RPMI8226 (cell line): ENCODE measurements around the gene GDPD5.
"Not testable (repeated sequence)": the region's sequence is repeated elsewhere in the genome, so short reads cannot be mapped to it uniquely, and the experiment has no call there.

Experiments used
- DNase-seq: peaks from one replicate; pipeline ENCODE4 v3.0.0-alpha.2; 2015

The GDPD5 gene

DNA sequence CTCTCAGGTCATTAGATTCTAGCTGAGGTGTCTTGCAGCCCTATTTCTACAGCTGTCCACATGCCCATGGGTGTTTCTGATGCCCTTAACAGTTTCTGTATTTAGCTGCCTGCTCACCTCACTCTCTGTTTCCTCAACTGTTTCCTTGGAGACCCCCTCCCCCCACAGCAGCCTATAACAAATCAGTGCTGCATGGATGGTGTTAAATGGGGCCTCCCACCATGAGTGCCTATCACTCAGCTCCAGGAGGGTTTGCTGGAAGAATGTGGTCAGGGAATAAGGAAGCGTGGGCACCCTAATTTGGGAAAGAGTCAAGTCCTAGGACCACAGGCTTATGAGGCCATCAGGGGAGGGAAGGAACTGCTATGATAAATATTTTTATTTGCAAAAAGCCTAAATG lies 101.3 kb downstream of the GDPD5 start:
- no peak for DNase-seq

DNA sequence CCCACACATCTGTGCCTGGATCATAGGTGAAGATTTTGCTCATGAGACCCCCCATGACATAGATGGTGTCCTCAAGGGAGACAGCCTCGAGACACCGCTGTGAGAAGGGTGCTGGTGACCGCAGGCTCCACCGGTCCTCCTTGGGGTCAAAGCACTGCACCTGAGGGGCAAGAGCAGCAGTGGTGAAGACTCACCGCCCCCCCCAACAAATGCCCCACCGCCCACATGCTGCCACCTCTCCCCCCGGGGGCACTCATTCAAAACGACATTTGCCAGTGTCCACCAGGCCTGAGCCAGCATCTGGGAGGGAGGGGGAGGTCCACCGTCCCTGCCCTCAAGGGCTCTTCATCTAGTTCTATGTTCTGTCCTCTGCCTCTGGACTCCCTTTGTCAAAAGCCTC lies 102.0 kb downstream of the GDPD5 start:
- no peak for DNase-seq

DNA sequence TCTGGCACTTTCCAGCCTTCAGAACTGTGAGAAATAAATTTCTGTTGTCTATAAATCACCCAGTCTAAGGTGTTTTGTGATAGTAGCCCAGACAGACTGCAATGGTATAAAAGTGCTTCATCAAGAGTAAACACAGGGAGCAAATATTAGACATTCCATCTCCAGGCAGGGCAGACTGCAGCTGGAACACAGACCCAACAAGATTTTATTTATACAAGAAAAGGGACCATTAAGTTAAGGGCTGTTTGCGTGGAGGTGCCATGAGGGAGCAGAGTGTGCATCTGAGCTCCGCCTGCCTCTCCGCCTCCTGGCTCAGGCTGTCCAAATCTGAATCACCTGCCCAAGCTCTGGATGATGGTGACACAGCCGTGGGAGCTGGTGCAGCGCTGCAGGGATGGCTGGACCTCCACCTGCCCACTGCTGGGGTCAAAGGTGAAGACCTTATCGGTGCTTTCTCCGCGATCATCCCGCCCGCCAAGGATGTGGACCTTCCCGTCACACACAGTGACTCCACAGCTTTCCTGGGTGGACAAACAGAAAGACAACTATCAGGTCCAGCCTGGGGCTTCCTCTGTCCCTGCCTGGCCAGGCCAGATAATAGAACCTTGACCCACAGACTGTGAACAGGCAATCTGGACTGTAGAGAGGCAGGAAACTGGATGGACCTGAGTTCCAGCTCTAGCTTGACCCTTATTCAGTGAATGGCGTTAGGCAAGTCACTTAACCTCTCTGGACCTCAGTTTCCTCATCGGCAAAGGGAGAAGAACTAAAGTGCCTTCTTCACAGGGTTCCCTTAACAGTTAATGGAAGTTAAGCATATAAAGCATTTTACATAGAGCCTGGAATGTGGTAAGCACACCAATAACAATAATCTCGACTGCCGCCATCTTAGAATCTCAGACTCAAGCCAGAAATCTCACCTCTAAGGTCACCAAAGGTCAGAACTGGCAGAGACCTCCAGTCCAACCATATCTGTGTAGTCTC lies 103.2 kb downstream of the GDPD5 start:
- DNase-seq = no peak

DNA sequence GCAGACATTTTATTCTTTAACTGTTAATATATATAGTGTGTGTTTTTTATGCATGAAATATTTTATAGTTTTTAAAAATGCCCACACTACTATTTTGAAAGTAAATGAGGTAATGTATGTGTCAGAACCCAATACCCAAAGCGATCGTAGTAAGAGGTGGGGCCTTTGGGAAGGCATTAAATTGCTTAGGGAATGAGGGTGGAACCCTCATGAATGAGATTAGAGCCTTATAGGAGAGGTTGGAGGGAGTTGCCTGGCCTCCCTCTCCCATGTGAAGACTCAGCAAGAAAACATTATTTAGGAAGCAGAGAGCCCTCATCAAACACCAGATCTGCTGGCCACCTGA lies 103.9 kb downstream of the GDPD5 start:
- DNase-seq = no peak

DNA sequence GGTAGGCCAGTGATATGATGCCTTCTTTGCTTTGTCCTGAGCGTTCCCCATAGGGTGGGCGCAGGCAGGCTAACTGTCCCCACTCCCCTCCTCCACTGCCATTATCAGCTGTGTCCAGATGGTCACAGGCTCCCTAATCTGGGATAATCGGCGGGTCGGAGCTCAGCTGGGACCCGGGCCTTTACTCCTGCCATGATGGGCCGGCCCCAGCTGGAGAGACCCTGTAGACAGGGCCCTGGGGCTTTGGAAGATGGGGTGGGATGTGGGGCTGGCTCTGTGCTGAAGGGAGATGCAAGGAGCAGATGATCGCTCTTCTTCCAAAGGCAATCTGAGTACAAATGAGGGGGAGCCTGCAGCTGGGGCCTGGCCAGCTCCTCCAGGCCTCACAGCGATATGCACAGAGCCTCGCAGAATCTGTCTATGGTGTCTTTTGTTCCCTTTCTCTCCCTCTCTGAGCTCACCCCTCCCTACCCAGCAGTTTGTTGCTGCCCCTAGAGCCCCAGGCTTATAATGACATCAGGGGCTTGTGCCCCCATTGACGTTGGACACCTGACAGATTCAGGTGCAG lies 104.6 kb downstream of the GDPD5 start:
- DNase-seq = no peak

DNA sequence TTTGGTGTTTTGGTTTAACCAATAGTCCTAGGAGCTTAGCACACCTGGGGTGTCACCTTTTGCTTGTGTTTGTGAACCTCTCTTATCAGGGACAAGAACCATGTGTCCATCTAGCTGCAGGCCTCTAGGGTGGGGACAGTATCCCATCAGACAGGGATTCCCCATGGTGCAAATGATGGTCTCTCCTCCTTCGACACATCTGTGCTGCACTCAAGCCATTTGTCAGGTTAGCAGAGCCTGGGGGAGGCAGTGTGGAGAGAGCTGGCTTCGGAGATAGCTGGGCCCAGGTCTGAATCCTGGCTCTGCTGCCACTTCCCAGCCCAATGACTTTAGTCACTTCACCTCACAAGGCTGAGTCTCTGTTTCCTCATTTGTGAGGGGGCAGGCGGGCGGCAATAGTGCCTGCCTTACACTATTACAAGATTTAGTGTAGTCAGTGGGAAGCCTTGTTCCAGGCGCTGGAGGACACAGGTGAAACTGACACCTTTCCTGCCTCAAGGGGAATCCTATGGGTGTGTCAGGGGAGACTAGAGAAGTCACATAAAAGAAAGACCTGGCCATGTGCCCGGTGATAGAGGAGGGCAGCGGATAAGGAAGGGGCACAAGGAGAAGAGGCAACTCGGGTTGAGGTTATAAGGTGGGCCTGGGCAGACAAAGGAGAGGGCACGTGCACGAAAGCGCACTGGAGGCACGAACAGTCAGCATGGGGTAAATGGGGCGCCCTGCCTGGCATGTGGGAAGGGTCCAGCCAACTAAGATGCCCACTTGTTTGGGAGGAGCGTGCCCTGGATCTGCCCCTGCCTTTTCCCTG lies 105.3 kb downstream of the GDPD5 start:
- no peak for DNase-seq

DNA sequence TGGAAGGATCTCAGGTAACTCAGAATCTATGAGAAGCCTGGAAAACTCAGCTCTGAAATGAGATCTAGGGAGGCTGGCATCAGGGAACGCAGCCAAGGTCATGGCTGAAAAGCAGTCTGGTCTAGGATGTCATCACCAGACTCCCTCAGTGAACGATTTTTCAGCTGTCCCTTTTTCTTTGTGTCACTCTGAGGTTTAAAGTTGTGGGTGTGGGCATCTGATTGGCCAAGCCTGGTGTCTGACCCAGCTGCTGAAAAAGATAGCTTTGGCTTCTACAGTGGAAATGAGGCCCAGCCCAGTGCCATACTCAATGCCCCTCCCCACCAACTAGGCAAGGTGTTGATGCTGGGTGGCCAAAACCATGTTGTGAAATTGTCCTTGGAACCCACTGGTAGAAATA lies 111.9 kb downstream of the GDPD5 start:
- no peak for DNase-seq

DNA sequence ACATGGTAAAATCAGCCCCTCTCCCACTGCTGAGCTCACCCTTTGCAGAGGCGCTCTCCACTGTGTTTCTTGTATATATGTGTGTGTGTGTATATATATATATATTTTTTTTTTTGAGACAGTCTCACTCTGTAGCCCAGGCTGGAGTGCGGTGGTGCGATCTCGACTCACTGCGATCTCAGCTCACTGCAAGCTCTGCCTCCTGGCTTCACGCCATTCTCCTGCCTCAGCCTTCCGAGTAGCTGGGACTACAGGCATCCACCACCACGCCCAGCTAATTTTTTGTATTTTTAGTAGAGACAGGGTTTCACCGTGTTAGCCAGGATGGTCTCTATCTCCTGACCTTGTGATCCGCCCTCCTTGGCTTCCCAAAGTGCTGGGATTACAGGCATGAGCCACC lies 112.6 kb downstream of the GDPD5 start:
- DNase-seq = not testable (repeated sequence)

DNA sequence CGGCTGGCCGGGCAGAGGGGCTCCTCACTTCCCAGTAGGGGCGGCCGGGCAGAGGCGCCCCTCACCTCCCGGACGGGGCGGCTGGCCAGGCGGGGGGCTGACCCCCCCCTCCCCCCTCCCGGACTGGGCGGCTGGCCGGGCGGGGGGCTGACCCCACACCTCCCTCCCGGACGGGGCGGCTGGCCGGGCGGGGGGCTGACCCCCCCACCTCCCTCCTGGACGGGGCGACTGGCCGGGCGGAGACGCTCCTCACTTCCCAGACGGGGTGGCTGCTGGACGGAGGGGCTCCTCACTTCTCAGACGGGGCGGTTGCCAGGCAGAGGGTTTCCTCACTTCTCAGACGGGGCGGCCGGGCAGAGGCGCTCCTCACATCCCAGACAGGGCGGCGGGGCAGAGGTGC lies 115.8 kb downstream of the GDPD5 start:
- not testable (repeated sequence) for DNase-seq

DNA sequence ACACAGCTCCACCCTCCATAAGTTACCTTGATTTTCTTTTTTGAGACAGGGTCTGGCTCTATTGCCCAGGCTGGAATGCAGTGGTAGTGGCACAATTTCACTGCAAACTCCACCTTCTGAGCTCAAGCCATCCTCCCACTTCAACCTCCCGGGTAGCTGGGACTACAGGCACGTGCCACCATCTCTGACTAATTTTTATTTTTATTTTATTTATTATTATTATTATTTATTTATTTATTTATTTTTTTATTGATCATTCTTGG lies 116.9 kb downstream of the GDPD5 start:
- no peak for DNase-seq

DNA sequence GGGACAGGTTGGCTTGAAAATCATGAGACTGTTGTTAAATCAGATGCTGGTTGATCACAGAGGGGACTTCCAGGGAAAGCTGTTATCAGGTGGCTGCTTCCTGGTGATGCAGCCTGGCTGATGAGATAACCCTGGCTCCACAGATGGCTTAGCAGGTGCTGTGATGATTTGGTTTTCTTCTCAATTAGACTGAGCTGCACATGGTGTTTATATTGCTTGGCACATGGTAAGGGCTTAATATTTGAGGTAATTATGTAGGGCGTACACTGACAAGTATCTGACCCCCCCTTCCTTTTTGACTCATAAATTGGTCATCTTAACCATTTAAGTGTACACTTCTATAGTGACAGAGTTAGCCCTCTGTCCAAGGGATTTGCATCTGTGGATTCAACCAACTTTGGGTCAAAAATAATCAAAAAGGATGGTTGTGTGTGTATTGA lies 119.4 kb downstream of the GDPD5 start:
- no peak for DNase-seq

DNA sequence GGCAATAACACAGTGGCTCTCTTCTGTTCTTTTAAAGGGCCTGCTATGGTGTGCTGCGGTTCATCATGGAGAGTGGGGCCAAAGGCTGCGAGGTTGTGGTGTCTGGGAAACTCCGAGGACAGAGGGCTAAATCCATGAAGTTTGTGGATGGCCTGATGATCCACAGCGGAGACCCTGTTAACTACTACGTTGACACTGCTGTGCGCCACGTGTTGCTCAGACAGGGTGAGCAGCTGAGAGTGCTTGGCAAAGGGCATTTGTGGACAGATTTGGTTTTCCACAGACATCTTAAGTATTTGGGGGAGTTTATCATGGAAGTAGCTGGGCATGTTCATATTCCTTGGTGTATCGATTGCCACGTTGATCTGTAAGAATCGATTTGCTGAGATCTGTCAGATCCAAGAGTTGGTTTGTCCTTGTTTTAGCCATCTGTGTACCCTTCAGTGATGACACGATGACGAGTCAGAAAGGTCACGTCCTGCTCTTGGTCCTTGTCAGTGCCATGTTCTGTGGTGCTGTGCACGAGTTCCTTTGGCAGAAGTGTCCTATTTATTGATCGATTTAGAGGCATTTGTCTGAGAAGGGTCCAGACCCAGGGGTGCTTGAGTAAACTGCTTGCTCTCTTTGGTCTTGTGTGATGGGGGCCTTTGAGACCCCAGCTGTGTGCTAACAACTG lies 121.6 kb downstream of the GDPD5 start:
- no peak for DNase-seq

DNA sequence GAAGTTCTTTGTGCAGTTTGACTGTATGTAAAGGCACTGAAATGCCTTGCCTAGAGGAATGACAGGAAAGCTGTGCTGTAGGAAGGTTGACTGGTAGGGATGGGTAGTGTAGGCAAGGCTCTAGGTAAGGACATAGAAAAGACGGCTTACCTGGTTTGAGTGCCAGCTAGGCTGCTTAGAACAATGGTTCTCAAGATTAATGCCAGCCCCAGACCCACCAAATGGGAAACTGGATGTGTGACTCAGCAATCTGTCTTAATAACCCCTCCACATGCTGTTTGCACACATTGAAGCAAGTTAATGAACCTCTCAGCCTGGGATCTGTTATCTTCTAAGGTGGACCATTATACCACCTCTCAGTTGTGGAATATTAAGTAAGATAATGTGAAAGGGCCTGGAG lies 122.7 kb downstream of the GDPD5 start:
- DNase-seq = no peak

DNA sequence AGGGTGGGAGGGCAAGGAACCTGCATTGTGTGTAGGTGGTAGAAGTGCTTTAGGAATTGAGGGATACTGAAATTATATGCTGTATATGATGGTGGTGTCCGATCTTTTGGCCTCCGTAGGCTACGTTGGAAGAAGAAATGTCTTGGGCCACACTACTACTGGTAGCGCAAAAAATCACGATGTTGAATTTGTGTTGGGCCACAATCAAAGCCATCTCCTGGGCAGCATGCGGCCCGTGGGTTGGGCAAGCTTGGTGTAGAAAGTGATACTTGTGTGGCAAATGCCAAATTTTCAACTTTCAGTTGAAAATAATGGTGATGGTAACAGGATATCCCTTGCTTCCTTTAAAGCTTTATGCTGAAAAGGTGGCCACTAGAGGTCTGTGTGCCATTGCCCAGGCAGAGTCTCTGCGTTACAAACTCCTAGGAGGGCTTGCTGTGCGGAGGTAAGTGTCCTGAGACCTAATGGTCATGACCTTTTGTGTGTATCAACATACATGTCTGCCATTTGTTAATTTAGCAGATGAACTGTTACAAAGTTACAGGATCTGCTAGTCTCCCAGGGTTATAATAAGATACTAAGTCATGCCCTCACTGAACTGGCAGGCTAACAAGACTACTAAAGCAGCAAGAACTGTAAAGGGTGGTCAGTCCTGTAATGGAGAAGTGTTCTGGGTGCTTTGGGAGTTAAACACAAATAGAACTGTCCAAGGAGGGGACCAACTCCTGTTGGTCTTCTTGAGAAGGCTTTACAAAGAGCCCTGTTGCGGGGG lies 123.6 kb downstream of the GDPD5 start:
- no peak for DNase-seq

DNA sequence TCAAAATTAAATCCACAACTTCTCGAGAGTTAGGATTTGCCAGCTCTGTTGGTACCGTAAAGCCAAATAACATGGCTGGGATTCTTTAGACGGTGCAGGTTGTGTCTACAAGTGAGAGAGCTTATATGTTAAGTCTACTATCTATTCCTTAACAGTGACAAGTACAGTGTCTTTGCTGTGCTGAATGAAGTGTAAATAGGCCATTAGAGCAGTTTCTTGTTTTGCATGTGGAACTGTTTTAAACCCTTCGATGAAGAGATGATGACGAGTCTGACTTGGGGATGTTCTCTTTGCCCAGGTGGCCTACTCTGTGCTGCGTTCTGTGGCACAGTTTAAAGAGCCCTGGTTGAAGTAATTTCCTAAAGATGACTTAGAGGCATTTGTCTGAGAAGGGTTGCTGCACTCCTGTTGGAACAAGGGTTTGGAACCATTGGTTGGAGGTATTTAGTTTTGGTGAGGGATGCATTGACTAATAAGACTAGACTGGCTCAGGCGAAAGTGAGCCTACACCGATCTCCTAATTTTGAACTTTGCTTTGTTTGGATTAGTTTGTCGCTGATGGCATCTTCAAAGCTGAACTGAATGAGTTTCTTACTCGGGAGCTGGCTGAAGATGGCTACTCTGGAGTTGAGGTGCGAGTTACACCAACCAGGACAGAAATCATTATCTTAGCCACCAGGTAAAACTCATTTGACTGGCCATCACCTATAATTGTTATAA lies 125.4 kb downstream of the GDPD5 start:
- peak; percentile 35 for DNase-seq

DNA sequence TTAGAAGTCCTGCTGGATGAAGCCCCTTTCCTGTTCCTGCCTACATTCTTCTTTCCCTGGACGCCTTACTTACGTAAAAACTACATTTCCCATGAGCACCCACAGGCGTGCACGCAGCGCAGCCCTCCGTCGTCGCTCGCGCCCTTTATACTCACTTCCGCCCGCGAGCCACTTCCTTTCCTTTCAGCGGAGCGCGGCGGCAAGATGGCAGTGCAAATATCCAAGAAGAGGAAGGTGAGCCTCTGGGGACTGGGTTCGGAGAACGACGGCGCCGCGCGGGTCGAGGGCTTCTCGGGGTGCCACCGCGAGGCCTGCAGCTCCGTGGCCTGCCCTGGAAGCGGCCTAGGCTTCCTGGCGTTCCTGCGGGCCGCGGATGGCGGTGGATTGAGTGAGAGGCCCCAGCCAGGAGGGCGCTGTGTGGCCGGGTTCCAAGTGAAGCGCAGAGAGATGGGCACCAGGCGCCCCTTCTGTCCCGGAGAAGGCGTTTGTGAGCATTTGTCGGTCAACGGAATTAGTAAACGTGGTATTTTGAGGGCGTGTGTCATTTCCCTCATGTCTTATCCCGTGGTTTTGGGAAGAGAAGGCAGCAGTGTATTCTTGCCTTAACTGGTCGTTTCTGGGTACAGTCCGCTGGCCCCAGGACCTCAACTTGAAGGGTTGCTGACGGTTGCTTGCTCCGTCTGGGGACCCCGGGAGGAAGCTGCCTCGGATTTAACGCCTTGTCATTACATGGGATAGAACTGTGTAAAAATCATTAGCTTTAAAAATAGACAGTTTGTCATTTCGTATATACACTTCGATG lies 126.2 kb downstream of the GDPD5 start, which contains the start of gene RPS3:
Gene RPS3 (plus strand): TSS at position 175 of the 802 bp plus-strand sequence. CDS start 30 bp downstream, at position 205.
- peak; percentile 97 for DNase-seq

DNA sequence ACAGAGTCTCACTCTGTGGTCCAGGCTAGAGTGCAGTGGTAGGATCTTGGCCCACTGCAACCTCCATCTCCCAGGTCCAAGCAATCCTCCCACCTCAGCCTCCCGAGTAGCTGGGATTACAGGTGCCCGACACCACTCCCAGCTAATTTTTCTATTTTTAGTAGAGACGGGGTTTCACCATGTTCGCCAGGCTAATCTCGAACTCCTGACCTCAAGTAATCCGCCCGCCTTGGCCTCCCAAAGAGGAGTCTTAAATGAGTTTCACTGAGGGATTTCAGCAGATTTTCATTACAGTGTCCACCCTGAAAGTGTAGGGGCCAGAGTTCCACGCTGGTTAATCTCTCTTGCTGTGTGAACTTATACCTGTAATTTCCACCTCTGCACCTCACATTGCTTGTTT lies 126.8 kb downstream of the GDPD5 start:
- DNase-seq = no peak

DNA sequence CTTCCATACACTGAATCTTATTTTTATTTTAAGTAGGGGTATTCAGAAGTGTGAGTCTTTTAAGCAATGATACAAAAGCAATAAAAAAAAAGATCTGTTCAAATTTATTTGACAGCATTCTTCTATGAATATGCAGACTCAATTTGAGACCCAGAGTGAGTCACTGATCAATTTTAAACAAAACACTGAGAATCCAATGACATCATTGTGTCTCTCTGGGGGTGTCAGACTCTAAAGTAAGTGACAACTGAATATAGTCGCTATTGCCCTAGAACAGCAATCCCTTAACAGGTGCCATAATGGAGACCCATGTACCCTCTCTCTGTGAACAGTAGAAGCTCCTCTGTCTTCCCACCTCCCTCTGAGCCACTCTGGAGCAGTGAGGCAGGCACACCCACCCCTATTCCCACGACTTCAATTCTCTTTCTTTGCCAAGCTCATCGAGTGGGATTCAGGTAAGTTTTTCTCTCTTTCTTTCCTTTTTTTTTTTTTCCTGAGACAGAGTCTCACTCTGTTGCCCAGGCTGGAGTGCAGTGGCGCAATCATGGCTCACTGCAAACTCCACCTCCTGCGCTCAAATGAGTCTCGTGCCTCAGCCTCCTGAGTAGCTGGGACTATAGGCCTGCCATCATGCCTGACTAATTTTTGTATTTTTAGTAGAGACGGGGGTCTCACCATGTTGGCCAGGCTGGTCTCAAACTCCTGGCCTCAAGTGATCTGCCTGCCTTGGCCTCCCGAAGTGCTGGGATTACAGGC lies 131.5 kb downstream of the GDPD5 start:
- no peak for DNase-seq

DNA sequence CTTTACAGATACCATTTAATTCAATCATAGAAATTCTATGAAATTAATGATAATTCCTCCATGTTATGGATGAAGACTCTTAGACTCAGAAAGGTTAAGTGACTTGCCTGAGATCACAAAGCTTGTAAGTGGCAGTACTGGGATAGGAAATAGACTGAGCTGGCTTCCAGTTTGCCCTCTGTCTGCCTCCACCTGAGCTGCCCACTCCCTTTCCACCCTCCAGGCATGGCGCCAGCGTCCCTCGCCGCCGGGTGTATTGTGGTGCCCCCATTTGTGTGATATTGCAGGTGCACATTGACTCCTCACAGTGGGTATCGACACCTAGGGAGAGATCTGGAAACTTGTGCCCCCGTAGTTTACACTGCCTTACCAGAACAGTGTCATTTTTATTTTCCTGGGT lies 135.8 kb downstream of the GDPD5 start:
- DNase-seq = no peak

DNA sequence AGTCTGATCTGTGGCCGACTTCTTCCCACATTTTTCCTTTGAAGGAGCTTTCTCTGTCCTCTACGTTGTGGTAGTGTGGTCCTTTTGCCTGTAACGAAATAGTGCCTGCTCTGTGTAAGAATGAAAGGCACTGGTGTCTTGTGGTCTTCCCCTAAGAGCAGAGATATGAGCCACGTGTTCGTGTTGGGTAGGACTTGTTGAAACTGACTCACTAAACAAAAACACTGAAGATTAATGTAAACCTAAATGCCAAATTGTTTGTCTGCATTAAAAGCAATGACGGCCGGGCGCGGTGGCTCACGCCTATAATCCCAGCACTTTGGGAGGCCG lies 136.5 kb downstream of the GDPD5 start:
- no peak for DNase-seq
